GM12878 (cell line): Measurements from ENCODE around the gene HOXD13. TPM values are rescaled to one million over a fixed set of nuclear protein-coding genes. Genes with fewer than 3 reads are reported as not detected.

Experiments used
- BCL11A ChIP-seq: IDR thresholded peaks from 2 replicates; pipeline ENCODE4 v1.6.1; 2011; ENCODE audit warnings: low read depth, low read length
- BHLHE40 ChIP-seq, 2 experiments: fragments of 450-650 bp in 1 of 2; IDR thresholded peaks; 2 replicates each; pipeline ENCODE4 v1.6.1; 2011 to 2017; ENCODE audit warnings: low read depth in 2 of 2, borderline replicate concordance in 1 of 2, improper control_type of control experiment in 1 of 2, low read length in 1 of 2, mild to moderate bottlenecking in 1 of 2
- BMI1 ChIP-seq: fragments of 450-650 bp; IDR thresholded peaks from 2 replicates; pipeline ENCODE4 v1.6.1; 2016; ENCODE audit warnings: mild to moderate bottlenecking, moderate library complexity, borderline replicate concordance
- CHD1 ChIP-seq: IDR thresholded peaks from 2 replicates; pipeline ENCODE4 v1.6.1; 2012; ENCODE audit warnings: low read depth, low read length, improper control_type of control experiment
- DPF2 ChIP-seq: fragments of 450-650 bp; IDR thresholded peaks from 2 replicates; pipeline ENCODE4 v1.6.1; 2017; ENCODE audit warnings: mild to moderate bottlenecking
- HDAC6 ChIP-seq: fragments of 200-600 bp; sonication (generic); IDR thresholded peaks from one replicate; pipeline ENCODE4 v1.8.0; 2017; ENCODE audit warnings: antibody characterized with exemption; ENCODE audit not compliant: unreplicated experiment
- MXI1 ChIP-seq: fragments of 150-350 bp; IDR thresholded peaks from 2 replicates; pipeline ENCODE4 v1.6.1; 2011; ENCODE audit warnings: low read depth, mild to moderate bottlenecking, inconsistent platforms, low read length, improper control_type of control experiment
- SIX5 ChIP-seq: IDR thresholded peaks from 2 replicates; pipeline ENCODE4 v1.6.1; 2011; ENCODE audit warnings: mild to moderate bottlenecking, low read depth, low read length, moderate library complexity; ENCODE audit not compliant: severe bottlenecking
- SMAD5 ChIP-seq: IDR thresholded peaks from 2 replicates; pipeline ENCODE4 v1.6.1; 2016; ENCODE audit warnings: antibody characterized with exemption, low read depth
- WRNIP1 ChIP-seq: IDR thresholded peaks from 2 replicates; pipeline ENCODE4 v1.6.1; 2011; ENCODE audit warnings: low read depth, low read length, improper control_type of control experiment, borderline replicate concordance
- ZNF274 ChIP-seq: IDR thresholded peaks from one replicate; pipeline ENCODE4 v1.8.0; 2011; ENCODE audit not compliant: insufficient read length, insufficient read depth
- polyA plus RNA-seq, 11 experiments: library from polyadenylated mRNA; depleted of rRNA in 4 of 11; unstranded in 6 of 11; stranded (reverse) in 5 of 11; fragments of >200 nt; fragmentation: Nextera tagmentation in 4 of 11; fragmentation: Illumina TruSeq in 1 of 11; extraction: Ambion mirVana in 4 of 11; extraction: Trizol in 1 of 11; gene quantifications; 1 replicate in 1 of 11; 2 replicates in 10 of 11; pipeline versions ENCODE4 v1.2.1 to v1.2.3, GENCODE V29; 2011 to 2016; ENCODE audit warnings: inconsistent platforms in 2 of 11, missing spikeins in 2 of 11, low read depth in 1 of 11
- total RNA-seq, 4 experiments: library from RNA; depleted of rRNA in 3 of 4; stranded (reverse); fragments of >200 nt in 3 of 4; fragmentation: Illumina TruSeq in 1 of 4; extraction: Trizol in 1 of 4; gene quantifications; 2 replicates each; pipeline versions ENCODE4 v1.2.1 to v1.2.3, GENCODE V29; 2013 to 2021
- TF ChIP-seq, protein P1 (sequence below): IDR thresholded peaks from 2 replicates; pipeline ENCODE4 v1.6.1; 2012; ENCODE audit warnings: low read length, inconsistent platforms
- TF ChIP-seq, protein P2 (sequence below): IDR thresholded peaks from 2 replicates; pipeline ENCODE4 v1.6.1; 2011; ENCODE audit warnings: low read depth, mild to moderate bottlenecking, low read length, moderate library complexity, borderline replicate concordance; ENCODE audit errors: extremely low read depth
- TF ChIP-seq, protein P3 (sequence below): fragments of 450-650 bp; IDR thresholded peaks from 2 replicates; pipeline ENCODE4 v1.6.1; 2017; ENCODE audit warnings: mild to moderate bottlenecking, moderate library complexity
- TF ChIP-seq, protein P4 (sequence below): fragments of 150-350 bp; IDR thresholded peaks from 2 replicates; pipeline ENCODE4 v1.6.1; 2014; ENCODE audit warnings: mild to moderate bottlenecking, low read depth, low read length
- TF ChIP-seq, protein P5 (sequence below): IDR thresholded peaks from 2 replicates; pipeline ENCODE4 v1.6.1; 2012; ENCODE audit warnings: improper control_type of control experiment, low read depth, low read length; ENCODE audit not compliant: insufficient replicate concordance

The HOXD13 gene
- total and polyA plus RNA-seq, 10 of the 15 experiments (the other 5 are each of a cell fraction or from before 2014, with no cell fraction given): not detected

DNA sequence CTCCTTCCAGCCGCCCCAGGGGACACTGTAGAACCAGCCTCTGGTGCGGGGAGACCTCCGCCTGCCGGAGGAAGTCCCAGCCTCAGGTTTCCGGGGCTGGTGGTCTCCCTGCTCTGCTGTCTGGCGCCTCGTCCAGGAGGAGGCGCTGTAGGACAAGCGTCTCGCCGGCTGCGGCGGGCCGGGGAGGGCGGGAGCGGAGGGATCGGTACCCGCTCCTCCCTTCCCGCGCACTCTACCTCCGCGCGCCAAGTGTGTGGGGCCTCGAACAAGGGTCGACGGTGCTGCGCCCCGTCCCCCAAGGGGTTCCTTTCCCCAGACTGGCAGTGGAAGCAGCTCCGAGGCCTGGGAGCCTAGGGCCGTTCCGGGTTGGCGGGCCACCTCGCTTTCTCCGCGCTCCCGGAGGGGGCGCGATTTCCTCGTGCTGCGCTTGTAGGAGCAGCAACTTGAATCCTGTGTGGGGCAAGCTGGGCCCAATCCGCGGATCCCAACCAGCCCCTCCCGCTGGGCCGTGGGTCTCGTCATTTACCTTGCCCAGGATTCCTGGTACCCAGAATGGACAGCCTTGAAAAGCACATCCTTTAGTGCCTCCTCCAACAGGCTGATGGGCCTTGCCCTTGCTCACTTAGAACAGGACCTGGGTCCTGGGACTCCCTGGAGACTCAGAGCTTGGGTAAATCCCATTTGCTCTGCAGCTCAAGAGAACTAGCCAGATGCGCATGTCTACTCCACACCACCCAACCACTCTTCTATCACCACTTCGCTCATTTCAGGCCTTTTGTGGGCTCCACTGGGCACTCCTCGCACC, 48.2 kb downstream of the HOXD13 start (continued):
- TF ChIP-seq, protein P1, sequence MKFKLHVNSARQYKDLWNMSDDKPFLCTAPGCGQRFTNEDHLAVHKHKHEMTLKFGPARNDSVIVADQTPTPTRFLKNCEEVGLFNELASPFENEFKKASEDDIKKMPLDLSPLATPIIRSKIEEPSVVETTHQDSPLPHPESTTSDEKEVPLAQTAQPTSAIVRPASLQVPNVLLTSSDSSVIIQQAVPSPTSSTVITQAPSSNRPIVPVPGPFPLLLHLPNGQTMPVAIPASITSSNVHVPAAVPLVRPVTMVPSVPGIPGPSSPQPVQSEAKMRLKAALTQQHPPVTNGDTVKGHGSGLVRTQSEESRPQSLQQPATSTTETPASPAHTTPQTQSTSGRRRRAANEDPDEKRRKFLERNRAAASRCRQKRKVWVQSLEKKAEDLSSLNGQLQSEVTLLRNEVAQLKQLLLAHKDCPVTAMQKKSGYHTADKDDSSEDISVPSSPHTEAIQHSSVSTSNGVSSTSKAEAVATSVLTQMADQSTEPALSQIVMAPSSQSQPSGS: no peak
- no peak for TF ChIP-seq WRNIP1
- TF ChIP-seq SIX5: no peak
- TF ChIP-seq, protein P2, sequence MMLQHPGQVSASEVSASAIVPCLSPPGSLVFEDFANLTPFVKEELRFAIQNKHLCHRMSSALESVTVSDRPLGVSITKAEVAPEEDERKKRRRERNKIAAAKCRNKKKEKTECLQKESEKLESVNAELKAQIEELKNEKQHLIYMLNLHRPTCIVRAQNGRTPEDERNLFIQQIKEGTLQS: no peak
- TF ChIP-seq DPF2: peak; percentile 55; the same call in 1 of the 2 replicates
- TF ChIP-seq BCL11A: no peak
- no peak for TF ChIP-seq ZNF274
- TF ChIP-seq, protein P3, sequence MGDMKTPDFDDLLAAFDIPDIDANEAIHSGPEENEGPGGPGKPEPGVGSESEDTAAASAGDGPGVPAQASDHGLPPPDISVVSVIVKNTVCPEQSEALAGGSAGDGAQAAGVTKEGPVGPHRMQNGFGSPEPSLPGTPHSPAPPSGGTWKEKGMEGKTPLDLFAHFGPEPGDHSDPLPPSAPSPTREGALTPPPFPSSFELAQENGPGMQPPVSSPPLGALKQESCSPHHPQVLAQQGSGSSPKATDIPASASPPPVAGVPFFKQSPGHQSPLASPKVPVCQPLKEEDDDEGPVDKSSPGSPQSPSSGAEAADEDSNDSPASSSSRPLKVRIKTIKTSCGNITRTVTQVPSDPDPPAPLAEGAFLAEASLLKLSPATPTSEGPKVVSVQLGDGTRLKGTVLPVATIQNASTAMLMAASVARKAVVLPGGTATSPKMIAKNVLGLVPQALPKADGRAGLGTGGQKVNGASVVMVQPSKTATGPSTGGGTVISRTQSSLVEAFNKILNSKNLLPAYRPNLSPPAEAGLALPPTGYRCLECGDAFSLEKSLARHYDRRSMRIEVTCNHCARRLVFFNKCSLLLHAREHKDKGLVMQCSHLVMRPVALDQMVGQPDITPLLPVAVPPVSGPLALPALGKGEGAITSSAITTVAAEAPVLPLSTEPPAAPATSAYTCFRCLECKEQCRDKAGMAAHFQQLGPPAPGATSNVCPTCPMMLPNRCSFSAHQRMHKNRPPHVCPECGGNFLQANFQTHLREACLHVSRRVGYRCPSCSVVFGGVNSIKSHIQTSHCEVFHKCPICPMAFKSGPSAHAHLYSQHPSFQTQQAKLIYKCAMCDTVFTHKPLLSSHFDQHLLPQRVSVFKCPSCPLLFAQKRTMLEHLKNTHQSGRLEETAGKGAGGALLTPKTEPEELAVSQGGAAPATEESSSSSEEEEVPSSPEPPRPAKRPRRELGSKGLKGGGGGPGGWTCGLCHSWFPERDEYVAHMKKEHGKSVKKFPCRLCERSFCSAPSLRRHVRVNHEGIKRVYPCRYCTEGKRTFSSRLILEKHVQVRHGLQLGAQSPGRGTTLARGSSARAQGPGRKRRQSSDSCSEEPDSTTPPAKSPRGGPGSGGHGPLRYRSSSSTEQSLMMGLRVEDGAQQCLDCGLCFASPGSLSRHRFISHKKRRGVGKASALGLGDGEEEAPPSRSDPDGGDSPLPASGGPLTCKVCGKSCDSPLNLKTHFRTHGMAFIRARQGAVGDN: 0 out of 2 replicates have a peak, but pooled peaks have one; percentile 25
- TF ChIP-seq, protein P4, sequence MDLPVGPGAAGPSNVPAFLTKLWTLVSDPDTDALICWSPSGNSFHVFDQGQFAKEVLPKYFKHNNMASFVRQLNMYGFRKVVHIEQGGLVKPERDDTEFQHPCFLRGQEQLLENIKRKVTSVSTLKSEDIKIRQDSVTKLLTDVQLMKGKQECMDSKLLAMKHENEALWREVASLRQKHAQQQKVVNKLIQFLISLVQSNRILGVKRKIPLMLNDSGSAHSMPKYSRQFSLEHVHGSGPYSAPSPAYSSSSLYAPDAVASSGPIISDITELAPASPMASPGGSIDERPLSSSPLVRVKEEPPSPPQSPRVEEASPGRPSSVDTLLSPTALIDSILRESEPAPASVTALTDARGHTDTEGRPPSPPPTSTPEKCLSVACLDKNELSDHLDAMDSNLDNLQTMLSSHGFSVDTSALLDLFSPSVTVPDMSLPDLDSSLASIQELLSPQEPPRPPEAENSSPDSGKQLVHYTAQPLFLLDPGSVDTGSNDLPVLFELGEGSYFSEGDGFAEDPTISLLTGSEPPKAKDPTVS: no peak
- no peak for TF ChIP-seq HDAC6
- no peak for TF ChIP-seq MXI1
- peak in 1 of 2 experiments; percentile 28; a peak in 1 of 4 replicates for TF ChIP-seq BHLHE40 (IDR thresholded peaks at IDR 0.05; ENCODE audit: borderline replicate concordance in 1 of 2, low read depth in 2 of 2, low read length in 1 of 2)
- TF ChIP-seq, protein P5, sequence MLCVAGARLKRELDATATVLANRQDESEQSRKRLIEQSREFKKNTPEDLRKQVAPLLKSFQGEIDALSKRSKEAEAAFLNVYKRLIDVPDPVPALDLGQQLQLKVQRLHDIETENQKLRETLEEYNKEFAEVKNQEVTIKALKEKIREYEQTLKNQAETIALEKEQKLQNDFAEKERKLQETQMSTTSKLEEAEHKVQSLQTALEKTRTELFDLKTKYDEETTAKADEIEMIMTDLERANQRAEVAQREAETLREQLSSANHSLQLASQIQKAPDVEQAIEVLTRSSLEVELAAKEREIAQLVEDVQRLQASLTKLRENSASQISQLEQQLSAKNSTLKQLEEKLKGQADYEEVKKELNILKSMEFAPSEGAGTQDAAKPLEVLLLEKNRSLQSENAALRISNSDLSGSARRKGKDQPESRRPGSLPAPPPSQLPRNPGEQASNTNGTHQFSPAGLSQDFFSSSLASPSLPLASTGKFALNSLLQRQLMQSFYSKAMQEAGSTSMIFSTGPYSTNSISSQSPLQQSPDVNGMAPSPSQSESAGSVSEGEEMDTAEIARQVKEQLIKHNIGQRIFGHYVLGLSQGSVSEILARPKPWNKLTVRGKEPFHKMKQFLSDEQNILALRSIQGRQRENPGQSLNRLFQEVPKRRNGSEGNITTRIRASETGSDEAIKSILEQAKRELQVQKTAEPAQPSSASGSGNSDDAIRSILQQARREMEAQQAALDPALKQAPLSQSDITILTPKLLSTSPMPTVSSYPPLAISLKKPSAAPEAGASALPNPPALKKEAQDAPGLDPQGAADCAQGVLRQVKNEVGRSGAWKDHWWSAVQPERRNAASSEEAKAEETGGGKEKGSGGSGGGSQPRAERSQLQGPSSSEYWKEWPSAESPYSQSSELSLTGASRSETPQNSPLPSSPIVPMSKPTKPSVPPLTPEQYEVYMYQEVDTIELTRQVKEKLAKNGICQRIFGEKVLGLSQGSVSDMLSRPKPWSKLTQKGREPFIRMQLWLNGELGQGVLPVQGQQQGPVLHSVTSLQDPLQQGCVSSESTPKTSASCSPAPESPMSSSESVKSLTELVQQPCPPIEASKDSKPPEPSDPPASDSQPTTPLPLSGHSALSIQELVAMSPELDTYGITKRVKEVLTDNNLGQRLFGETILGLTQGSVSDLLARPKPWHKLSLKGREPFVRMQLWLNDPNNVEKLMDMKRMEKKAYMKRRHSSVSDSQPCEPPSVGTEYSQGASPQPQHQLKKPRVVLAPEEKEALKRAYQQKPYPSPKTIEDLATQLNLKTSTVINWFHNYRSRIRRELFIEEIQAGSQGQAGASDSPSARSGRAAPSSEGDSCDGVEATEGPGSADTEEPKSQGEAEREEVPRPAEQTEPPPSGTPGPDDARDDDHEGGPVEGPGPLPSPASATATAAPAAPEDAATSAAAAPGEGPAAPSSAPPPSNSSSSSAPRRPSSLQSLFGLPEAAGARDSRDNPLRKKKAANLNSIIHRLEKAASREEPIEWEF: no peak
- no peak for TF ChIP-seq BMI1
- no peak for TF ChIP-seq CHD1
- TF ChIP-seq SMAD5: no peak
